ENCODE results near the gene GALNT2.

DNA sequence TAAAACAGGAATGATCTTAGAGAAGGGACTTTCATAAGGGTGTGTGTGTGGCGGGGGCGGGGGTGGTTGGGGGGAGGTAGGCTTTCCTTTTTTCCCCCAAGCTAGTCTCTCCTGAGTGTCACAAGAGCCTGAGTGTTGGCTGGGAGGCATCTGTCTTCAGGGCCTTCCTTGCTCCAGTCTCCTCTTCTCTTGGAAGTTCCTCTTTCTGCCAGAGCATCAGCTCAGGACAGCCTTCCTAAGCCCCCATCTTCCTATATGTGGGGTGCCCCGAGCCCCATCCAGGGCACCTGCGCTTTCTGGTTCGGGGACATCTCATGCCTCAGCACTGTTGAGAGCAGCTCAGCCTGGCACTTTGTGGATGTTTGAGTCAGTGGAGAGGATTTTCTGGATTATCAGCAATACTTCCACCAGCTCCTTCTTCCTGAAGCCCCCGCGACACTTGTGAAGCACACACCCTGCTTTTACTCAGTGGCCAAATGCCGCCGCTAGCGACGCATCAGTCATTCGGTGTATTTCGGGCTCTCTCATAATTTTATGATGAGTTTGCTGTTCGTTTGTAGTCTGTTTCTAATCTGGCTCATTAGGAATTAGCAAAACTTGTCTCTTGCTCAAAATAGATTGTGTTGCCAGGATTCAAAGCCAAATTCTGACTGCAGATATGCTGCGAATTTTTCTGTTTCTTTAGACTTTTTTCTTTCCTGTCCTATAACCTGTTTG lies 61.7 kb downstream of the GALNT2 start:
- TF ChIP-seq CTCF (IDR thresholded peaks at IDR 0.05) (no peak), POLR2A (IDR thresholded peaks at IDR 0.05) (no peak)

All from adrenal gland (tissue), 5 donors.